WTC11 (cell line): ENCODE measurements around the gene SLC7A6. TPM values are rescaled to one million over a fixed set of nuclear protein-coding genes. Genes with fewer than 3 reads are reported as not detected.
A peak's percentile ranks its signal among the peaks of the same experiment; 100 is the strongest.

Experiments
- ATAC-seq: fragments of 200-7000 bp; cut with Tn5 transposase; 2 replicates; pipeline ENCODE4 v1.10.0; 2021; ENCODE audit warnings: mild to moderate bottlenecking, moderate library complexity
- CTCF ChIA-PET: fragments of 300-600 bp; sonication (Branson Sonifier 250); formaldehyde crosslinking; loops from one replicate; lab custom pipeline; 2021; ENCODE audit warnings: antibody characterized with exemption; lab: Charles Lee
- POLR2A ChIA-PET: fragments of 350-600 bp; sonication (Branson Sonifier 250); formaldehyde crosslinking; loops from one replicate; lab custom pipeline; 2021; ENCODE audit warnings: antibody characterized with exemption; lab: Charles Lee
- DNase-seq: peaks from one replicate; pipeline ENCODE4 v3.0.0; 2021; ENCODE audit warnings: low spot score
- H3K27ac Mint-ChIP-seq: 2 replicates; pipeline ENCODE4 v1.8.0; 2021; ENCODE audit warnings: mixed read lengths
- H3K27me3 Mint-ChIP-seq: 2 replicates; pipeline ENCODE4 v1.8.0; 2021; ENCODE audit warnings: low read depth, mild to moderate bottlenecking, moderate library complexity, mixed read lengths
- H3K36me3 Mint-ChIP-seq: 2 replicates; pipeline ENCODE4 v1.8.0; 2021; ENCODE audit warnings: mixed read lengths
- H3K4me1 Mint-ChIP-seq: 2 replicates; pipeline ENCODE4 v1.8.0; 2022; ENCODE audit warnings: mixed read lengths
- H3K4me3 Mint-ChIP-seq: 2 replicates; pipeline ENCODE4 v1.8.0; 2021; ENCODE audit warnings: mild to moderate bottlenecking, moderate library complexity, mixed read lengths
- H3K9me3 Mint-ChIP-seq: 2 replicates; pipeline ENCODE4 v1.8.0; 2021; ENCODE audit warnings: mixed read lengths
- ATF3 ChIP-seq: sonication (generic); formaldehyde crosslinking; conservative IDR thresholded peaks from 2 replicates; pipeline ENCODE4 v1.8.1; 2022; ENCODE audit warnings: mild to moderate bottlenecking, missing genetic modification reagents
- CDX4 ChIP-seq: fragments of 250-450 bp; sonication (Bioruptor Pico); IDR thresholded peaks from 2 replicates; pipeline ENCODE4 v1.9.0; 2021; ENCODE audit warnings: moderate library complexity, mild to moderate bottlenecking, inconsistent platforms, borderline replicate concordance
- CREB1 ChIP-seq: sonication (generic); formaldehyde crosslinking; IDR thresholded peaks from 2 replicates; pipeline ENCODE4 v1.8.0; 2023; ENCODE audit warnings: mild to moderate bottlenecking, missing genetic modification reagents
- ERG ChIP-seq: fragments of 250-450 bp; sonication (Bioruptor Pico); IDR thresholded peaks from 2 replicates; pipeline ENCODE4 v1.8.0; 2021; ENCODE audit warnings: mild to moderate bottlenecking
- ESRRA ChIP-seq: sonication (generic); formaldehyde crosslinking; IDR thresholded peaks from 2 replicates; pipeline ENCODE4 v1.8.1; 2022; ENCODE audit warnings: mild to moderate bottlenecking, missing genetic modification reagents, borderline replicate concordance
- FOXJ3 ChIP-seq: sonication (generic); formaldehyde crosslinking; IDR thresholded peaks from 2 replicates; pipeline ENCODE4 v1.9.0; 2021; ENCODE audit warnings: missing genetic modification reagents, mild to moderate bottlenecking, borderline replicate concordance
- HMGXB4 ChIP-seq: sonication (generic); formaldehyde crosslinking; IDR thresholded peaks from 2 replicates; pipeline ENCODE4 v1.8.1; 2023; ENCODE audit warnings: mild to moderate bottlenecking, moderate library complexity, missing genetic modification reagents
- JAZF1 ChIP-seq: fragments of 250-450 bp; sonication (Bioruptor Pico); IDR thresholded peaks from 2 replicates; pipeline ENCODE4 v1.9.0; 2021; ENCODE audit warnings: moderate library complexity, mild to moderate bottlenecking, inconsistent platforms
- OVOL2 ChIP-seq: fragments of 250-450 bp; sonication (Bioruptor Pico); IDR thresholded peaks from 2 replicates; pipeline ENCODE4 v1.9.0; 2021; ENCODE audit warnings: mild to moderate bottlenecking, borderline replicate concordance
- PREB ChIP-seq: sonication (generic); formaldehyde crosslinking; IDR thresholded peaks from 2 replicates; pipeline ENCODE4 v1.8.1; 2022; ENCODE audit warnings: mild to moderate bottlenecking, missing genetic modification reagents, moderate library complexity, borderline replicate concordance
- RORB ChIP-seq: fragments of 250-450 bp; sonication (Bioruptor Pico); IDR thresholded peaks from 2 replicates; pipeline ENCODE4 v1.9.0; 2021; ENCODE audit warnings: mild to moderate bottlenecking
- SMAD4 ChIP-seq: sonication (generic); formaldehyde crosslinking; IDR thresholded peaks from 2 replicates; pipeline ENCODE4 v1.8.0; 2022; ENCODE audit warnings: mild to moderate bottlenecking, missing genetic modification reagents
- SP1 ChIP-seq: sonication (generic); formaldehyde crosslinking; conservative IDR thresholded peaks from 2 replicates; pipeline ENCODE4 v1.8.1; 2022; ENCODE audit warnings: missing genetic modification reagents
- USF2 ChIP-seq: sonication (generic); formaldehyde crosslinking; IDR thresholded peaks from 2 replicates; pipeline ENCODE4 v1.8.1; 2023; ENCODE audit warnings: mild to moderate bottlenecking, missing genetic modification reagents, moderate library complexity
- ZBTB43 ChIP-seq: sonication (generic); formaldehyde crosslinking; IDR thresholded peaks from 2 replicates; pipeline ENCODE4 v1.8.1; 2023; ENCODE audit warnings: mild to moderate bottlenecking, missing genetic modification reagents
- ZNF232 ChIP-seq: sonication (generic); formaldehyde crosslinking; IDR thresholded peaks from 2 replicates; pipeline ENCODE4 v1.8.0; 2022; ENCODE audit warnings: mild to moderate bottlenecking, missing genetic modification reagents
- ZNF396 ChIP-seq: fragments of 250-450 bp; sonication (Bioruptor Pico); IDR thresholded peaks from 2 replicates; pipeline ENCODE4 v1.8.0; 2021; ENCODE audit warnings: mild to moderate bottlenecking, moderate library complexity, borderline replicate concordance
- ZNF512 ChIP-seq: sonication (generic); formaldehyde crosslinking; IDR thresholded peaks from 2 replicates; pipeline ENCODE4 v1.8.1; 2022; ENCODE audit warnings: missing genetic modification reagents, borderline replicate concordance
- ZNF671 ChIP-seq: fragments of 250-450 bp; sonication (Bioruptor Pico); IDR thresholded peaks from 2 replicates; pipeline ENCODE4 v1.8.0; 2021; ENCODE audit warnings: mild to moderate bottlenecking
- ZSCAN18 ChIP-seq: fragments of 250-450 bp; sonication (Bioruptor Pico); IDR thresholded peaks from 2 replicates; pipeline ENCODE4 v2.1.2; 2022; ENCODE audit warnings: mild to moderate bottlenecking, moderate library complexity
- total RNA-seq: library from RNA; stranded (reverse); gene quantifications from 3 replicates; pipeline ENCODE4 v1.2.3, GENCODE V29; 2021

Gene SLC7A6
- total RNA-seq, 1 experiment from 2014 or later = 27.4 TPM

GRCh38 chr16:68310437-68310773 is 46.1 kb downstream of the SLC7A6 start:
- TF ChIP-seq HMGXB4 (CRISPR knock-in tag) (peak; percentile 49; the same call in 1 of the 2 replicates), ESRRA (CRISPR knock-in tag) (no peak)
- Mint-ChIP-seq H3K9me3 (no peaks in the 10 kb centered on the region), H3K4me3 (peak overlapping the region; percentile 95), H3K27me3 (no peaks in the 10 kb centered on the region), H3K4me1 (peaks cover 15% of the 10 kb centered on the region), H3K27ac (peak overlapping the region; percentile 97), H3K36me3 (peaks cover 16% of the 10 kb centered on the region)
- ChIA-PET POLR2A (interaction anchor here (0.7 to 1.4 kb wide), 7 partner anchors 9 to 74 kb away, joined by 3 to 8 read pairs (median 4); partner anchors contain the start of genes ESRP2 and SLC7A6), CTCF (interaction anchor here (0.5 to 3.5 kb wide), 10 partner anchors 25 to 341 kb away, joined by 3 to 41 read pairs (median 4); partner anchors contain the start of genes NFATC3, SLC12A4 and SLC7A6)
- no peak for DNase-seq
- peak; percentile 49 for ATAC-seq

- ATAC-seq (peak; percentile 99), DNase-seq (peak; percentile 90)
- no peaks in the 10 kb centered on the region for H3K27me3 Mint-ChIP-seq
- peaks cover 18% of the 10 kb centered on the region for H3K4me1 Mint-ChIP-seq
- ChIA-PET POLR2A (interaction anchor here (0.6 to 1.4 kb wide), 8 partner anchors 8 to 77 kb away, joined by 3 to 8 read pairs (median 4); partner anchors contain the start of genes ESRP2 and SLC7A6), CTCF (interaction anchor here (0.5 to 3.5 kb wide), 12 partner anchors 9 to 342 kb away, joined by 3 to 41 read pairs (median 4); partner anchors contain the start of genes NFATC3, SLC12A4 and SLC7A6)
- H3K36me3 Mint-ChIP-seq = peaks cover 15% of the 10 kb centered on the region
- H3K27ac Mint-ChIP-seq = peak within 1 kb of the TSS; percentile 97
- H3K9me3 Mint-ChIP-seq = no peaks in the 10 kb centered on the region
- H3K4me3 Mint-ChIP-seq = peak within 1 kb of the TSS; percentile 95
- TF ChIP-seq JAZF1 (no peak), ZNF232 (CRISPR knock-in tag) (peak; percentile 75; the same call in 1 of the 2 replicates), OVOL2 (no peak), ZBTB43 (CRISPR knock-in tag) (no peak), ATF3 (0 out of 2 replicates have a peak, but pooled peaks have one; percentile 47), SMAD4 (CRISPR knock-in tag) (0 out of 2 replicates have a peak, but pooled peaks have one; percentile 73), ESRRA (CRISPR knock-in tag) (no peak), FOXJ3 (CRISPR knock-in tag) (peak; percentile 76; the same call in 1 of the 2 replicates), ZNF671 (CRISPR knock-in tag) (no peak), ERG (CRISPR knock-in tag) (no peak), SP1 (CRISPR knock-in tag) (peak; percentile 97), ZSCAN18 (no peak), RORB (no peak), CREB1 (CRISPR knock-in tag) (peak; percentile 80), USF2 (peak; percentile 53; the same call in 1 of the 2 replicates), CDX4 (CRISPR knock-in tag) (no peak), ZNF396 (CRISPR knock-in tag) (no peak), PREB (peak; percentile 79; the same call in 1 of the 2 replicates), ZNF512 (CRISPR knock-in tag) (no peak)
These were observed 46.6 kb downstream of the SLC7A6 start, which contains the start of the genes PRMT7 and SLC7A6OS for GRCh38 chr16:68310774-68311511. Gene PRMT7, plus strand, starts transcription at chr16:68311019. Its CDS starts 4,961 bp downstream, at chr16:68315980. Gene SLC7A6OS, minus strand, starts transcription at chr16:68310946. Its CDS starts 20 bp downstream, at chr16:68310926.
